ENCODE data around the gene AQP2.
A peak's percentile ranks its signal among the peaks of the same experiment; 100 is the strongest.

Gene AQP2

GRCh38 chr12:49903700-49904423, 46.7 kb upstream of the AQP2 start, which contains the start of gene FAIM2:
TSS of gene FAIM2 (minus strand) at chr12:49903900. CDS start at chr12:49903792, 108 bp downstream.
- TF ChIP-seq, protein P1, sequence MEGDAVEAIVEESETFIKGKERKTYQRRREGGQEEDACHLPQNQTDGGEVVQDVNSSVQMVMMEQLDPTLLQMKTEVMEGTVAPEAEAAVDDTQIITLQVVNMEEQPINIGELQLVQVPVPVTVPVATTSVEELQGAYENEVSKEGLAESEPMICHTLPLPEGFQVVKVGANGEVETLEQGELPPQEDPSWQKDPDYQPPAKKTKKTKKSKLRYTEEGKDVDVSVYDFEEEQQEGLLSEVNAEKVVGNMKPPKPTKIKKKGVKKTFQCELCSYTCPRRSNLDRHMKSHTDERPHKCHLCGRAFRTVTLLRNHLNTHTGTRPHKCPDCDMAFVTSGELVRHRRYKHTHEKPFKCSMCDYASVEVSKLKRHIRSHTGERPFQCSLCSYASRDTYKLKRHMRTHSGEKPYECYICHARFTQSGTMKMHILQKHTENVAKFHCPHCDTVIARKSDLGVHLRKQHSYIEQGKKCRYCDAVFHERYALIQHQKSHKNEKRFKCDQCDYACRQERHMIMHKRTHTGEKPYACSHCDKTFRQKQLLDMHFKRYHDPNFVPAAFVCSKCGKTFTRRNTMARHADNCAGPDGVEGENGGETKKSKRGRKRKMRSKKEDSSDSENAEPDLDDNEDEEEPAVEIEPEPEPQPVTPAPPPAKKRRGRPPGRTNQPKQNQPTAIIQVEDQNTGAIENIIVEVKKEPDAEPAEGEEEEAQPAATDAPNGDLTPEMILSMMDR (IDR thresholded peaks at IDR 0.05; ENCODE audit: low read depth, low read length): no peak
- in situ Hi-C loops (cut with HindIII; ENCODE audit: low sequenced_read_pairs): no loop called here
- DNase-seq (ENCODE audit: low read depth, low spot score): peak; percentile 28
- H3K4me3 ChIP-seq (ENCODE audit: low read depth, low read length): peak within 1 kb of the TSS; percentile 15

DNA sequence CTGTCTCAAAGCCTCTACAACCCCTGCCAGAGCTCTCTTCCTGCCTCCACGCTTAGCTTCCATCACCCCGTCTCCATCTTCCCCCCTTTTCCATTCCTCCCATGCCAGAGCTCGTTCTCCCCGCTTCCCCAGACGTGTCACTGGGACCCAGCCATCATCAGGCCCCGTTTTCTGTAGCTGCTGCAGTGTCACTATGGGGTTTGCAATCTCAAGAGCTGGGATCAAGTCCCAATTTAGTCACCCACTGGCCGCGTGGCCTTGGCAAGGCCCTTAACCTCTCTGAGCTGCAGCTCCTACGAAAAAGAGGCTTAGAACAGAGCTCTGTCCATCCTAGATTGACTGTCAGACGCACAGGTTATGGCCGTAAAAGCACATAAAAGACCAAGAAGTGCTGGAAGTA, 45.9 kb upstream of the AQP2 start:
- no peak overlapping the region for H3K4me3 ChIP-seq (ENCODE audit: low read depth, low read length)
- in situ Hi-C loops (cut with HindIII; ENCODE audit: low sequenced_read_pairs): no loop called here
- no peak for DNase-seq (ENCODE audit: low read depth, low spot score)
- TF ChIP-seq, protein P1 (IDR thresholded peaks at IDR 0.05; ENCODE audit: low read depth, low read length): no peak

DNA sequence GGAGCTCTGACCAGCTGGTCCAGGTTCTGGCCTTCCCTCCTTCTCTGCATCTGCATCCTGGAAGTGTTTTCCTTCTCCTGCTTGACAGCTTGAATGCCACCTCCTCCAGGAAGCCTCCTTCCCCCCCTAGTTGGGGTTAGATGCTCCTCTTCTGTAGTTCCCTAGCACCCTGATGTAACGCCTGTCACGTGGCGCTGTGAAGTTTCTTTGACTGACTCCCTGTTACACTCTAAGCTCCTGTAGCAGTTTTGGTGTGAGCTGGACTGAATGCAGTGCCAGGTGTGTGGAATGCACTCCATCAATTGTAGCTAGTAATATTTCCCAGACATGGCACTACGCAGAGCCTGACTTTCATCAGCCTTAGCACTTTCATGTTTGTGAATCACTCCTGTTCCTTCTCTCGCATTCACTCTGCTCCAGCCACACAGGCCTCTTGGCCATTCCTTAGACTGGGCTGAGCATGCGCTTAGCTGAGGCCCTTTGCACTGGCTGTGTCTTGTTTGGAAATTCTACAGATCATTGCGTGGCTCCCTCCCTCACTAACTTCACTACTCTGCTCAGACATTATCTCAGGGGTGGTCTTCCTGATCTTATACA, 44.7 kb upstream of the AQP2 start:
- TF ChIP-seq, protein P1 (IDR thresholded peaks at IDR 0.05; ENCODE audit: low read depth, low read length): no peak
- no peak for DNase-seq (ENCODE audit: low read depth, low spot score)
- in situ Hi-C loops (cut with HindIII; ENCODE audit: low sequenced_read_pairs): no loop called here
- H3K4me3 ChIP-seq (ENCODE audit: low read depth, low read length): no peak overlapping the region

- TF ChIP-seq, protein P1 (IDR thresholded peaks at IDR 0.05; ENCODE audit: low read depth, low read length): no peak
- in situ Hi-C loops (cut with HindIII; ENCODE audit: low sequenced_read_pairs): no loop called here
- DNase-seq (ENCODE audit: low read depth, low spot score): no peak
- no peak overlapping the region for H3K4me3 ChIP-seq (ENCODE audit: low read depth, low read length)
Observed at GRCh38 chr12:49907352-49907751, 43.2 kb upstream of the AQP2 start.

- no peak overlapping the region for H3K4me3 ChIP-seq (ENCODE audit: low read depth, low read length)
- in situ Hi-C loops (cut with HindIII; ENCODE audit: low sequenced_read_pairs): no loop called here
- DNase-seq (ENCODE audit: low read depth, low spot score): no peak
- TF ChIP-seq, protein P1 (IDR thresholded peaks at IDR 0.05; ENCODE audit: low read depth, low read length): no peak
Observed at GRCh38 chr12:49909356-49909755, 41.2 kb upstream of the AQP2 start.

DNA sequence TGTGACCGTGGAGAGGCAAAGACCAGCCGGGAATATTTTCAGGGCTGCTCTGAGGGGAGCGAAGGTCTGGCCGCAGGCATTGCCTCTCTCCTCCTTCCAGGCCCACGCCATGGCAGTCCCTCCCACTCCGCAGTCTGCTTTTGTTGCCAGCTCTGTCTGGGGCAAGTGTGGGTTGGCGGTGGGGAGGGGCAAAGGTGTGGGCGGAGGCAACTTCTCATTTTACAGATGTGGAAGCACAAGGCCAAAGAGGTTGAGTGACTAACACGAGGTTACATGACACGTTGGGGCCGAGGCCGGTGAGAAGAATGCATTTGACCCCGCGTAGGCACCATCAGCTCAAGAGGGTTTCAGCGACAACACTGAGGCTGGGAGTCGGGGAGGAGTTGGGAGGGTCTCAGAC, 40.7 kb upstream of the AQP2 start:
- TF ChIP-seq, protein P1 (IDR thresholded peaks at IDR 0.05; ENCODE audit: low read depth, low read length): no peak
- DNase-seq (ENCODE audit: low read depth, low spot score): peak; percentile 43
- no peak overlapping the region for H3K4me3 ChIP-seq (ENCODE audit: low read depth, low read length)
- in situ Hi-C loops (cut with HindIII; ENCODE audit: low sequenced_read_pairs): no loop called here

Data from astrocyte of the spinal cord (primary cell).